Liver (tissue), 9 donors: Measurements from ENCODE around the gene BSND. TPM values are rescaled to one million over a fixed set of nuclear protein-coding genes. Genes with fewer than 3 reads are reported as not detected.

Experiments used
- DNase-seq: peaks from one replicate; pipeline ENCODE4 v3.0.0-alpha.2; 2017; ENCODE audit warnings: low spot score
- H3K27ac ChIP-seq, 2 donors: one replicate each; pipeline ENCODE4 v1.7.0; 2013; ENCODE audit warnings: inconsistent platforms in 2 of 2, low read length in 2 of 2, control low read depth in 1 of 2, low read depth in 1 of 2, mild to moderate bottlenecking in 1 of 2
- H3K27me3 ChIP-seq, 4 donors: one replicate each; pipeline versions ENCODE4 v1.6.1 to v1.7.0; 2013; ENCODE audit warnings: low read length in 3 of 4, inconsistent platforms in 1 of 4, mild to moderate bottlenecking in 1 of 4, moderate library complexity in 1 of 4; ENCODE audit not compliant: control insufficient read depth in 4 of 4, insufficient read depth in 4 of 4
- H3K36me3 ChIP-seq, 4 donors: one replicate each; pipeline versions ENCODE4 v1.6.1 to v1.7.0; 2013; ENCODE audit warnings: low read length in 3 of 4, mild to moderate bottlenecking in 3 of 4, low read depth in 1 of 4, moderate library complexity in 1 of 4; ENCODE audit not compliant: control insufficient read depth in 4 of 4, insufficient read depth in 3 of 4
- H3K4me1 ChIP-seq, 4 donors: one replicate each; pipeline versions ENCODE4 v1.6.1 to v1.7.0; 2013; ENCODE audit warnings: low read length in 3 of 4, mild to moderate bottlenecking in 3 of 4, moderate library complexity in 1 of 4; ENCODE audit not compliant: control insufficient read depth in 4 of 4, insufficient read depth in 4 of 4
- H3K4me3 ChIP-seq, 3 donors: one replicate each; pipeline versions ENCODE4 v1.6.1 to v1.7.0; 2013; ENCODE audit warnings: low read length in 3 of 3, control low read depth in 1 of 3, low read depth in 1 of 3, mild to moderate bottlenecking in 1 of 3
- H3K9ac ChIP-seq, 2 donors: one replicate each; pipeline ENCODE4 v1.7.0; 2013; ENCODE audit warnings: low read length in 2 of 2, mild to moderate bottlenecking in 2 of 2, moderate library complexity in 2 of 2, control low read depth in 1 of 2, low read depth in 1 of 2
- H3K9me3 ChIP-seq, 4 donors: one replicate each; pipeline versions ENCODE4 v1.6.1 to v1.7.0; 2013; ENCODE audit warnings: low read length in 3 of 4; ENCODE audit not compliant: control insufficient read depth in 4 of 4
- CTCF ChIP-seq: fragments of 150-350 bp; IDR thresholded peaks from 2 replicates; pipeline ENCODE4 v1.5.1; 2017; ENCODE audit warnings: improper control_type of control experiment, low read depth, low read length; ENCODE audit not compliant: missing input control
- EGR1 ChIP-seq, 2 donors: IDR thresholded peaks; 2 replicates each; pipeline ENCODE4 v1.6.1; 2016 to 2018; ENCODE audit warnings: antibody characterized with exemption in 2 of 2, low read depth in 2 of 2
- FOXA1 ChIP-seq: IDR thresholded peaks from 2 replicates; pipeline ENCODE4 v1.6.1; 2016; ENCODE audit warnings: antibody characterized with exemption
- GABPA ChIP-seq, 2 donors: IDR thresholded peaks in 1 of 2; conservative IDR thresholded peaks in 1 of 2; 2 replicates each; pipeline ENCODE4 v1.6.1; 2016; ENCODE audit warnings: antibody characterized with exemption in 2 of 2, mild to moderate bottlenecking in 1 of 2, moderate library complexity in 1 of 2
- HNF4A ChIP-seq, 2 donors: conservative IDR thresholded peaks; 2 replicates each; pipeline ENCODE4 v1.6.1; 2016; ENCODE audit warnings: antibody characterized with exemption in 2 of 2, mild to moderate bottlenecking in 2 of 2
- HNF4G ChIP-seq: IDR thresholded peaks from 2 replicates; pipeline ENCODE4 v1.6.1; 2016; ENCODE audit warnings: antibody characterized with exemption
- JUND ChIP-seq, 2 donors: IDR thresholded peaks; 2 replicates each; pipeline ENCODE4 v1.6.1; 2016; ENCODE audit warnings: antibody characterized with exemption in 2 of 2
- NR2F2 ChIP-seq: IDR thresholded peaks from 2 replicates; pipeline ENCODE4 v1.6.1; 2016; ENCODE audit warnings: antibody characterized with exemption
- RAD21 ChIP-seq, 2 donors: IDR thresholded peaks; 2 replicates each; pipeline ENCODE4 v1.6.1; 2016; ENCODE audit warnings: antibody characterized with exemption in 2 of 2, mild to moderate bottlenecking in 2 of 2
- REST ChIP-seq: IDR thresholded peaks from 2 replicates; pipeline ENCODE4 v1.6.1; 2016; ENCODE audit warnings: antibody characterized with exemption, mild to moderate bottlenecking
- RXRA ChIP-seq, 2 donors: IDR thresholded peaks; 2 replicates each; pipeline ENCODE4 v1.6.1; 2017 to 2018; ENCODE audit warnings: antibody characterized with exemption in 2 of 2, mild to moderate bottlenecking in 1 of 2
- TAF1 ChIP-seq: conservative IDR thresholded peaks from 2 replicates; pipeline ENCODE4 v1.6.1; 2016; ENCODE audit warnings: antibody characterized with exemption, mild to moderate bottlenecking
- YY1 ChIP-seq: IDR thresholded peaks from 2 replicates; pipeline ENCODE4 v1.6.1; 2016; ENCODE audit warnings: antibody characterized with exemption, mild to moderate bottlenecking
- WGBS: extraction: QIAGEN DNeasy Blood & Tissue Kit; methylation state at CpG from one replicate; pipeline ENCODE4 v1.1.7; 2013; 5-methylcytosine and 5-hydroxymethylcytosine counted together
- polyA plus RNA-seq, 2 donors: library from polyadenylated mRNA; stranded (reverse) in 1 of 2; unstranded in 1 of 2; fragments of 200-250 nt in 1 of 2; fragments of >200 nt in 1 of 2; fragmentation: Nextera tagmentation in 1 of 2; extraction: Ambion mirVana in 1 of 2; gene quantifications; one replicate each; pipeline versions ENCODE4 v1.2.1 to v1.2.3, GENCODE V29; 2013 to 2015
- total RNA-seq, 2 donors: library from RNA; depleted of rRNA; stranded (reverse); fragments of >200 nt; gene quantifications; one replicate each; pipeline ENCODE4 v1.2.3, GENCODE V29; 2014
- TF ChIP-seq, protein P1 (sequence below): IDR thresholded peaks from 2 replicates; pipeline ENCODE4 v1.6.1; 2016; ENCODE audit warnings: antibody characterized with exemption
- TF ChIP-seq, protein P2 (sequence below): IDR thresholded peaks from 2 replicates; pipeline ENCODE4 v1.6.1; 2016; ENCODE audit warnings: antibody characterized with exemption
- donor health status: healthy.
- donor health status: healthy.
- donor health status: healthy.
- donor health status: healthy.
- donor health status: healthy.

Gene BSND
- total and polyA plus RNA-seq, 4 donors = 0.14 TPM; not detected in 3

- TF ChIP-seq CTCF = no peak
- no peak for TF ChIP-seq HNF4G
Observed at GRCh38 chr1:54987919-54988705, 10.6 kb upstream of the BSND start (continued).

- WGBS = 91% methylated on average over 4 of the region's 4 CpGs
- no peak overlapping the region for H3K9ac ChIP-seq
- DNase-seq = no peak
- TF ChIP-seq CTCF (no peak), HNF4G (no peak), RAD21 (IDR thresholded peaks at IDR 0.05) (no peak), NR2F2 (no peak)
- TF ChIP-seq, protein P1, sequence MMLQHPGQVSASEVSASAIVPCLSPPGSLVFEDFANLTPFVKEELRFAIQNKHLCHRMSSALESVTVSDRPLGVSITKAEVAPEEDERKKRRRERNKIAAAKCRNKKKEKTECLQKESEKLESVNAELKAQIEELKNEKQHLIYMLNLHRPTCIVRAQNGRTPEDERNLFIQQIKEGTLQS = no peak
- TF ChIP-seq, protein P2, sequence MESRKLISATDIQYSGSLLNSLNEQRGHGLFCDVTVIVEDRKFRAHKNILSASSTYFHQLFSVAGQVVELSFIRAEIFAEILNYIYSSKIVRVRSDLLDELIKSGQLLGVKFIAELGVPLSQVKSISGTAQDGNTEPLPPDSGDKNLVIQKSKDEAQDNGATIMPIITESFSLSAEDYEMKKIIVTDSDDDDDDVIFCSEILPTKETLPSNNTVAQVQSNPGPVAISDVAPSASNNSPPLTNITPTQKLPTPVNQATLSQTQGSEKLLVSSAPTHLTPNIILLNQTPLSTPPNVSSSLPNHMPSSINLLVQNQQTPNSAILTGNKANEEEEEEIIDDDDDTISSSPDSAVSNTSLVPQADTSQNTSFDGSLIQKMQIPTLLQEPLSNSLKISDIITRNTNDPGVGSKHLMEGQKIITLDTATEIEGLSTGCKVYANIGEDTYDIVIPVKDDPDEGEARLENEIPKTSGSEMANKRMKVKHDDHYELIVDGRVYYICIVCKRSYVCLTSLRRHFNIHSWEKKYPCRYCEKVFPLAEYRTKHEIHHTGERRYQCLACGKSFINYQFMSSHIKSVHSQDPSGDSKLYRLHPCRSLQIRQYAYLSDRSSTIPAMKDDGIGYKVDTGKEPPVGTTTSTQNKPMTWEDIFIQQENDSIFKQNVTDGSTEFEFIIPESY = no peak
- H3K27ac ChIP-seq = no peak overlapping the region
- no peaks in the 10 kb centered on the region for H3K36me3 ChIP-seq
- H3K9me3 ChIP-seq = no peaks in the 10 kb centered on the region
- no peaks in the 10 kb centered on the region for H3K4me1 ChIP-seq
- no peak overlapping the region for H3K4me3 ChIP-seq
- H3K27me3 ChIP-seq = no peaks in the 10 kb centered on the region
Observed at GRCh38 chr1:54988975-54989374, 9.8 kb upstream of the BSND start.

DNA sequence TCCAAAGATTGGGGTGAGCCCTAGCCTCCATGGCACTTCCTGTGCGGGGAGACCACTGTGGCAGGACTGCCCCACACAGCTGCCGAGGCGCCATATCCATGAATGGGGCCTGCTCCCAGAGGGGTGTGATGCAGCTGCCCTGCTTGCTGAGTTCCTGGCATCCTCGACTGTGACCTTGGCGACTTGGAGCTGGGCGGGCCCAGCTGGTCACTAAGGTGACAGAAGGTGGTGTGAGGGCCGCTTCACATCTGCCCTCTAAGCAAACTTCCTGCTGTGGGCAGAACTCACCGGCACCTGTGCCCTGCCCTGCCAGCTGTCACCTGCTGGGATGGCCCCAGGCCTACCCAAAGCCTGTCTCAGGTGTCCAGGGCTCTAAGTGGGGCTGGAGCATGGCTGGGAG, 9.3 kb upstream of the BSND start:
- no peaks in the 10 kb centered on the region for H3K9me3 ChIP-seq
- no peak overlapping the region for H3K4me3 ChIP-seq
- no peak overlapping the region for H3K9ac ChIP-seq
- no peak for DNase-seq
- no peak overlapping the region for H3K27ac ChIP-seq
- H3K36me3 ChIP-seq = no peaks in the 10 kb centered on the region
- TF ChIP-seq JUND (IDR thresholded peaks at IDR 0.05) (no peak), NR2F2 (no peak), FOXA1 (no peak), HNF4A (conservative IDR thresholded peaks at IDR 0.05) (no peak), YY1 (no peak), EGR1 (IDR thresholded peaks at IDR 0.05; ENCODE audit: low read depth in 2 of 2) (no peak), REST (no peak), GABPA (IDR thresholded peaks at IDR 0.05 in 1 of 2, conservative IDR thresholded peaks at IDR 0.05 in 1 of 2) (no peak), HNF4G (no peak), RAD21 (IDR thresholded peaks at IDR 0.05) (no peak), TAF1 (no peak), RXRA (IDR thresholded peaks at IDR 0.05) (no peak)
- TF ChIP-seq, protein P1 = no peak
- no peaks in the 10 kb centered on the region for H3K27me3 ChIP-seq
- H3K4me1 ChIP-seq = no peaks in the 10 kb centered on the region
- 70% methylated on average over 8 of the region's 8 CpGs for WGBS
